HG03175 (cell line): ENCODE results near the gene GPR78.
"Not testable (repeated sequence)": the region's sequence is repeated elsewhere in the genome, so short reads cannot be mapped to it uniquely, and the experiment has no call there.

Experiments used
- ATAC-seq: cut with Tn5 transposase; IDR thresholded peaks from one replicate; pipeline ENCODE4 v1.9.1; 2021; ENCODE audit warnings: mild to moderate bottlenecking, moderate library complexity; ENCODE audit not compliant: unreplicated experiment

GPR78 gene

DNA sequence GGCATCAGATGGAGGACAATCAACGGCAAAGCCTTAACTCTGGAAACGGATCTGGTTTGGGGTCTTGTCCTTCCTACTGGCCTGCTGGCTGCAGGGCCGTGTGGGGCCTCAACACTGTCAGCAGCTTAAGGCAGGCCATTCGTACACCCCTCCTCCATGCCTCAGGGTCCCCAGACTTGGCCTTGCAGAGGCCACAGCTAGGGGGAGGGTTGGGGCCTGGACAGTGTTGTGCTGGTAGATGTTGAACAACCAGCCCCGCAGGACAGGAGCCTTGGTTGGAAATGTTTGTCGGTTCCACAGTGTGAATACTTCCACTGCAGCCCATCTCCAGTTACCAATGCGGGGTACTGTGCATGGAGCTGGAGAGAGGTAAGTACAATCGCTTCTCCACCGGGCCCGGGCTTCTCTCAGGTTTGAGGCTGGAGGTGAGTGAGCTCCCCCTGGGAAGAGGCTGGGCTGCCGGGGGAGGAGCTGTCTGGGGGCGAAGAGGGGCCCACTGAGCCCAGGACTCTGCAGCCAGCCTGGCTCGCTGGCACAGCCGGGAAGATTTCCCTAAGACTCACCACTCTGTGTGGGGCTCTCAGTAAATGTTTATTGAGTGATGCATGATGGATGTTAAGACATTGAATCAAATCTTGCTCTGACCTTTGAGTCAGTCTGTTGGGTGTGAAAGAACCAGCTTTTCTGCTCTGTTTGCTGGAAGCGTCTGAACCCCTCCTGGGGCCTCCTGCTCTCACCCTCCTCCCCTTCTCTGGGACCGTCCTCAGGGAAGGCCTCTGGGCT is 19.7 kb upstream of the GPR78 start:
- no peak for ATAC-seq

- ATAC-seq, result no peak
Measured at GRCh38 chr4:8564595-8564994, 15.6 kb upstream of the GPR78 start.

GRCh38 chr4:8568068-8568668 is 12.0 kb upstream of the GPR78 start:
- no peak for ATAC-seq

DNA sequence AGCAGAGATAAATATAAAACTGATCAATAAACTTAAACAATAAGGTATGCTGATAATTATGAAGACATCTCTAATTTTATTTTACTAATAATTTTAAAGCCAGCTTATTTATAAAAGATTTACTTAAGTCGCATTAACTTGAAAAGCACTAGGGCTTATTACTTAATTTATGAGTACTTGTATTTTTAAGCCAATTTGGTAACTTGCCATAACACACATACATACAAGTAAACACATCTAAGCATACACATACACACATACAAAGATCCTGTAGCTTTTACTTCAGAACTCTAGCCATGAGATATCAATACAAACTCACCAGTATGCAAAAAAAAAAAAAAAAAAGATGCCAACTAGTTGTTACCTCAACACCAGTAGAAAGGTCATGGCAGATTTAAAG is 10.0 kb upstream of the GPR78 start:
- ATAC-seq, result no peak

DNA sequence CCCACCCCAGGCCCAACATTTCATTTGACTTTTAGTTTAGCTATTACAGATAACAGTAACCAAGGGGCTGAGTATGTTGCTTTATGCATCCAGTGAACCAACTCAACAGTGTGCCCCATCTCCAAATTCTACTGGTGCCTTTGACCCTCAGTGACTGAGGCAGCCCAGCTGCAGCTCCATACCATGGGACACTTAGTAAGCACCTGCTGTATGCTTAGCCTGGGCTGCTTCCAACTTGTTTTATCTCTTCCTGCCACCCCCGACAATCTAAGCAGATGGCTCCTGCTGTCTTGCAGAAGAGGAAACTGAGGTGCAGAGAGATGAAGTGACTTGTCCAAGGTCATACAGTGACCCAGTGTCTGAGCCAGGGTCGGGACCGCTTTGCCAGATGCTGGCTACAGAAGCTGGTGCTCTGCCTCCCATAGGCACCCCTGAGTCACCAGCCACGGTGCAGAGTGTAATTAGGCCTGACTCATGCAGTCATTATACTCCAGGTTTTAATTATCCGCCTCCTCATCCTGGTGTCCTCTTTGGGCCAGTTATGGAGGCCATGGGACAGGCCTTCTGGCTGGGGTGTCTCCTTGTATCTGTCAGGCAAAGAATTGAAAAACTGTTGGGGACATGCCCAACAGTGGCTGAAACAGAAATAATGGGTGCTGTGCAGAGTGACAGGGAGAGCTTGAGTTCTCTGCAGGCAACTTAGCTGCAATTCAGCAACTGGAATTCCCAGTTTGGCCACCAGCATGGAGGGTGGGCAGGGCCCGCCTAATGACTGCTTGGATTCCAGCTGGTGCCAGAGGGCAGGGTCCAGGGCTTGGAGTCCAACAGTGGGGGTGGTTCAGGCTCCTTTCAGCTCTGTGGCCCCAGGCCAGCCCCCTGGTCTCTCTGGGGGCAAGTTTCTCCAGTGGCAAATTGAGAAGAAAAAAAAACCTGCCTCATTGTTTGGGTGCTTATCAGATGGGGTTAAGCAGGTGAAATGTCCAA is 8.2 kb upstream of the GPR78 start:
- no peak for ATAC-seq

DNA sequence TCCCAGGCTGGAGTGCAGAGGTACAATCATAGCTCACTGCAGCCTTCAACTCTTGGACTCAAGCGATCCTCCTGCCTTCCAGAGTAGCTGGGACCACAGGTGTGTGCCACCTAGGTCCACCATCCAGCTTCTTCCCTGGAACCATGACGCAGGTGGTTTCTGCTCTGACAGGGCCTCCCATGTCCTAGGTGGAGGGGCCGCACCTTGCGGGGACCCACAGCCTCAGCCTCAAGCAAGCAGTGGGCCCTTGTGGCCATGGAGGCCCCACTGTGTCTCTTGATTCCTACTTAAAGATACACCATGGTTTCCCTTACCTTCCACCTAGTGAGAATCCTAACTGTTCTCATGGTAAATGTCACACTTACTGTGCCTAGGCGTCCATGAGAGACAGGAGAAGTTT is 6.9 kb upstream of the GPR78 start:
- no peak for ATAC-seq

DNA sequence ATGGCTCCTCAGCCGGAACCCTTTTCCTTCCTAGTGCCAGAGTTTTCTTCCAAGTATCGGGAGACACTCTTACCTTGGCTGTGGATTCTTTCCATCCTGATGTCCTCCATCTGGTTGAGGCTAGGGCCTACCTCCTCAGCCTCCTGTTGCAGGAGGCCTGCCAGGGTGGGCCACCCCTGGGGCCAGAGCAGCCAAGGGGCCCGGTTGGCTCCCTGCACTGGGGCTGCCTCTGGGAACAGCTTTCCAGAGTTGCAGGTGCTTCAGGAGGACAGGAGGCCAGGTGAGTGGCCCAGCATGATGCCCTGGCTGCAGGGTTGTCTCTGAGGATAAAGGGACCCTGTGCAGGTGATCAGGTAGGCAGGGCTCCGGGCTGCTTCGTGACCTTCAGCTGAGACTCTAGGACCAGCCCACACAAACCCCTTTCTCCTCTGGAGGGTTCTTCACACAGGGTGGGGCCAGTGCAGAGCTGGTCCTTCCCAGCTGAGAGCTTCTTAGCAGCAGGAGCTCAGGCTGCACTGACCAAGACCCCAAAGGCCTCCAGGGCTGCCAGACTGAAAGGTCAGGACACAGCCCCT is 5.3 kb upstream of the GPR78 start:
- ATAC-seq, result no peak

DNA sequence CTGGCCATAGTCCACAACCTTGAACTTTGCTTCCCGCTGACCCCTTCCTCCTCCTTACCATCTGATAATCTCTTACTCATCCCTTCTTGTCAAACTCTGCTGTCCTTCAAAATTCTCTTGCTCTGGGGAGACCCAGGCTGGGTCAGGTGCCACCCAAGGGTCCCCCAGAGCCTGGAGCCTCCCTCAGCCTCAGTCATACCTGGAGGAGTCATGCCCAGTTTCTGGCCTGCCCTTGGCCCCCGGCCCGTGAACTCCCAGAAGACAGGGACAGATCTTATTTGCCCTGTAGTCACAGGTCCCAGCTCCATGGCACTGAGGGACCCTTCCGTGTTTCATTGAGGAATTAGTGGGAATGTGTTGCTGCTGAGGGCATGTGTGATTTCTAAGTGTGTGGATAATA is 4.7 kb upstream of the GPR78 start:
- ATAC-seq, result no peak

DNA sequence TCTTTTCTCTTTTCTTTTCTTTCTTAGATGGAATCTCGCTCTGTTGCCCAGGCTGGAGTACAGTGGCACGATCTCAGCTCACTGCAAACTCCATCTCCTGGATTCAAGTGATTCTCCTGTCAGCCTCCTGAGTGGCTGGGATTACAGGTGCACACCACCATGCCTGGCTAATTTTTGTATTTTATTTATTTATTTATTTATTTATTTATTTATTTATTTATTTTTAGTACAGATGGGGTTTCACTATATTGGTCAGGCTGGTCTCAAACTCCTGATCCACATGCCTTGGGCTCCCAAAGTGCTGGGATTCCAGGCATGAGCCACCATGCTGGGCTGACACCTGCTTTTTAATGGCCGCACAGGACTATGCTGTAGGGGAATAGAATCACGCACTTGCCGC is 3.6 kb upstream of the GPR78 start:
- not testable (repeated sequence) for ATAC-seq

- ATAC-seq, result no peak
Measured at GRCh38 chr4:8577046-8577445, 3.1 kb upstream of the GPR78 start.

GRCh38 chr4:8577972-8578371 is 2.2 kb upstream of the GPR78 start:
- no peak for ATAC-seq

DNA sequence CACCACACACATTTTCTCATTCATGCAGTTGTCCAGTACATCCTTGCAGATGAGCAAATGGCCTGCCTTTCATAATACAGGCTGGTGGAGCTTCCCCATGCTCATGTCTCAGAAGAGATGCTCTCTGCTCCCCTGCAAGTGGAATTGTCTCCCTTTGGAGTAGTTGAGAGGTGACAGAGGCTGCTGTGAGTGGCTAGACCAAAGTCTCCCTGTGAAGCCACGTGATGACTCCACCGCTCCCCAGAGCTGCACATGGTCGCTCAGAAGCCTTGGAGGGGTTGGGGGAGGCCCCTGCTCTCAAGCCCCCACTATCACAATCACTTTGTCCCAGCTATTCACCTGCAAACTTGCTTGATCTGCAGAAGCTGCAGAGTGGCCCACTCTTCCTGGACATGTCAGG is 1.5 kb upstream of the GPR78 start:
- ATAC-seq, result no peak

DNA sequence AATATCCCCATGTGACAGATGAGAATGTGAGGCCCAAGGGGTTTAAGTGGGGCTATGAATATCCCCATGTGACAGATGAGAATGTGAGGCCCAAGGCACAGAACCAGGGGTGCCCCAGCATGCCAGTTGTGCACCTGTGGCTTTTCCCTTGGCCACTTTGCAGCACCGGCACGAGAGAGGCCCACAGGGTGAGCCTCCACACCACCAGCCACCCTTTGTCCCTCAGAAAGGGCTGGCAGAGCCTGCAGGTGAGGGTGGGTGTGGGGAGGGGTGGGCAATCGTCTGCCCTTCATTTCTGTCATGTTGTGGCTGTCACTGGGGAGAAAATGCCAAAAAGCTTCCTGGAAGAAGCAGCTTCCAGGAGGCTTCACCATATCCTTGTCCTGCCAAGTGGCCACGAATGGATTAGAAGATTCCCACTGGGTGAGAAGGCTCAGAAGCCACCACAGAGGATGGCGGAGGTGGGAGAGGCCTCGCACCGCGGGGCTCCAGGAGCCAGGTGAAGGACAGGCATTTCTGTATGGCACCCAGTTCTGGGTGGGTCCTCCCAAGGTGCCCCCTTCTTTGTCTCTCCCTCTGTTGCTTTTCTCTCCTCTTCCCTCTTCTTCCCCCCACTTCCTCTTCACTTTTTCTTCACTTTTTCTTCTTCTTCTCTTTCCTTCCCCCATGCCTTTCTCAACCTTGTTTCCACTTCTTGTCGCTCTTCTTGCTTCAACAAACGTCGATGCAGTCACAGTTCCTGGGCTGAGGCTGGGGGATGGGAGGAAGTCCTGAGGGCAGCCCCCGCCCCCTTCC is 469 bp upstream of the GPR78 start:
- no peak for ATAC-seq

- ATAC-seq, result no peak
Measured at GRCh38 chr4:8581094-8581861, 1.1 kb downstream of the GPR78 start.

DNA sequence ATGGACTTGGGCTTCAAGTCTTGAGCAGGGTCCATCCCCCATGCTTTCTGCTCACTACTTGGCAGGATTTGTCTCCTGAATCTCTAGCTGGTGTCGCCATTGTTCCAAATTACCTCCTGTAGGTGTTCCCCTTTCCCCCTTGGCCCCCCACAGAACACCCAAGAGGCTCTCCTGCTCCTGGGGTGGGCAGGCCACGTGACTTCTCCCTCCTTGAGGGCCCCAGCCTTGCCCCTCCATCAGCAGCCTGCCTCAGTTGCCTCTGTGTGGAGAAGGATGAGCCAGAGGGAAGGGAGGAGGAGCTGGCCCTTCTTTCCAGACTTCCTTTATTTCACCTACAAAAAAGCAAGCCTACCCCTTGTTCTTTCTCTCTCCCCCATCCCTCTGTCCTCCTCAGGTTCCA is 1.8 kb downstream of the GPR78 start:
- no peak for ATAC-seq

DNA sequence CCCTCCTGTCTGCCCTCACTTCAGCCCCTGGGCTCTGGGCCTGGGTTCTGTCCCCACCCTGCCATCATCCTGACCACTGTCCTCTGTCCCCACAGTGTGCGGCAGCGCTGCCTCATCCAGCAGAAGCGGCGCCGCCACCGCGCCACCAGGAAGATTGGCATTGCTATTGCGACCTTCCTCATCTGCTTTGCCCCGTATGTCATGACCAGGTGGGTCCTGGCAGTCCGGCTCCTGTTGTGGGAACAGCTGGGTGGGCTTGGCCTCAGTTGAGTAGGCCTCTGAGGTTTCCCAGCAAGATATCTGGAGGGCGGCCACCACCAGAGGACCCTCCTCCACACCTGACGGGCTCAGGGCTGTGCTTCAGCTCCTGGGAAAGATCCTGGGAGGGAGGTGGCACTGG is 2.2 kb downstream of the GPR78 start:
- no peak for ATAC-seq

DNA sequence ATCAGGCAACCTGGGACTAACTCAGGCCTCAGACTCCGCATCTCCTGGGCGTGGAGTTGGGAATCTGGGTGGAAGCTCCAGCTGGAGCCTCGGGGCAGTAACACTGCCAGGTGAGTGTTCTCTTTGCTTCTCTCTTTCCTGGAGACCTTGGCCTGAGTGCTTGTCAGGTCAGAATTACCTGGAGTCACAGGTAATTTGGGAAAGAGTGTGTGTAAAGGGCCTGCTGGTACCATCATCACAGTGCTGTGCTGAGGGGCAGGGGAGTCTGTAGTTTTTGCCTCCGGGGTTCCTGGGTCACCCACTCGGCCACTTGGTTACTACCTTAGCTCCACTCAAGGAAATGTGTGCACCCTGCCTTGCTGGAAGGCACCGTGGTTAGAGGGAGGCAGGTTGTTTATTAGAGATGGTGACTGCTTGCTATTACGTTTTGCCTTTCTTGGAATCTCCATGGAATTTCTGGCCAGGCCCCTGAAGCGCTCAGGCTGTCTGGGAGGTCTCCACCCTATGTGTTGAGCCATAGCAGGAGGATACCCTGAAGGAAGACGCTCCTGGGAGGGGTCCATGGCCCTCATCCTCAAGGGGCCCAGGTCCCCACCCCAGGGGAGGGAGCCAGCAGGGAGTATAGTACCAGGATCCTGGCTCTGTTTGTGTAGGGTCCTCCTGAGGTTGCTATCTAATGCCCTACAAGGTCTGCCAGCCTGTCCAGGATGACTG is 2.9 kb downstream of the GPR78 start:
- ATAC-seq, result no peak

DNA sequence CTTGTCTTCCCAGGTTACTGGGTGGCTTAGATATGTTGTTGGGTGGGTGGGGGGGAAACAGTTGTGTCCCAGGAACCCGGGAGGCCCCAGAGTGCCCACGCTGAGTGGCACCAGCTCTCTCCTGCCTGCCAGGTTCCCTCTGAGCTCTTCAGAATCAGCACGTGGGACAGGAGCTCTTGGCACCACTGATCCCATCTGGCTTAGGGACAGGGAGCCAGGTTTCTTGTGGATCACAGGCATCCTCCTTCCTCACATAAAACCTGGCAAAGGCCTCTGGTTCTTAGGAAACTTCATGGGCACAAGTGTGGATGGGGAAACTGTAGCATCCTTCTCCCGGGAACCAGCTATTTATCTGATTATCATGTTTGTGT is 3.4 kb downstream of the GPR78 start:
- ATAC-seq, result no peak

DNA sequence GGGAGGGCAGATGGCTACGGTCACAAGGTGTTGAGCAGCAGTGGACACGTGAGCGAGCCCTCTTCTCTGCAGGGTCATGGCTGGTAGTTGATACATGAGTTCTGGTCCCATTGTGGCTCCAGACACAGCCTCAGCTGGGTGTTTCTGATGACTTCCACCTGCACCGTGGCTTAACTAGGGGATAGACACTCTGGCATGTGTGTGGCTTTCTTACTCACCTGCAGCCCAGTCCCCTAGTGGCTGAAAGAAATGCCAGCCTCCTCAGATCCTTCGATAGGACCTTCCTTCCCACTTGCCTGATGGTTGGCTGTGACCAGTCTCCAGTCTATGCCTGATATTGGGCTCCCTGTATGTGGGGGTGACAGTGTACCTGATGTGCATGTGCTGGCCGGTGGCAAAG is 5.0 kb downstream of the GPR78 start:
- ATAC-seq, result no peak
